HepG2 (cell line): ENCODE results near the gene SLC2A4. TPM values are rescaled to one million over a fixed set of nuclear protein-coding genes. Genes with fewer than 3 reads are reported as not detected.

ENCODE experiments used
- CBX1 ChIP-seq: IDR thresholded peaks from one replicate; pipeline ENCODE4 v1.6.1; 2016; ENCODE audit warnings: antibody characterized with exemption, low read depth
- MBD4 ChIP-seq: IDR thresholded peaks from 2 replicates; pipeline ENCODE4 v1.6.1; 2012; ENCODE audit warnings: low read length, inconsistent platforms, borderline replicate concordance
- ZBTB40 ChIP-seq, 2 experiments: fragments of 450-650 bp in 1 of 2; sonication (generic) in 1 of 2; formaldehyde crosslinking in 1 of 2; IDR thresholded peaks; 2 replicates each; pipeline versions ENCODE4 v1.6.1 to v1.8.0; 2016 to 2022; ENCODE audit warnings: antibody characterized with exemption in 1 of 2, mild to moderate bottlenecking in 1 of 2, missing genetic modification reagents in 1 of 2
- polyA plus RNA-seq, 8 experiments: library from polyadenylated mRNA; depleted of rRNA in 3 of 8; stranded (reverse) in 7 of 8; unstranded in 1 of 8; fragments of >200 nt; fragmentation: Illumina TruSeq in 4 of 8; extraction: Trizol in 4 of 8; gene quantifications; 2 replicates each; pipeline versions ENCODE4 v1.2.1 to v1.2.3, GENCODE V29; 2011 to 2016; ENCODE audit warnings: low read depth in 4 of 8, missing spikeins in 1 of 8, mixed read lengths in 1 of 8; ENCODE audit not compliant: insufficient read depth in 1 of 8
- total RNA-seq, 5 experiments: library from RNA; depleted of rRNA; stranded (reverse); fragments of >200 nt; fragmentation: Illumina TruSeq; extraction: Trizol; gene quantifications; 2 replicates each; pipeline ENCODE4 v1.2.3, GENCODE V29; 2016; ENCODE audit warnings: low read depth in 1 of 5
- TF ChIP-seq, protein P1 (sequence below): sonication (generic); formaldehyde crosslinking; IDR thresholded peaks from 2 replicates; pipeline ENCODE4 v1.4.0; 2020; ENCODE audit warnings: mild to moderate bottlenecking, missing genetic modification reagents

Gene SLC2A4
- total and polyA plus RNA-seq, 2 of the 13 experiments (the other 11 are each of a cell fraction or from before 2014, with no cell fraction given), result 4.9 to 5.8 TPM

DNA sequence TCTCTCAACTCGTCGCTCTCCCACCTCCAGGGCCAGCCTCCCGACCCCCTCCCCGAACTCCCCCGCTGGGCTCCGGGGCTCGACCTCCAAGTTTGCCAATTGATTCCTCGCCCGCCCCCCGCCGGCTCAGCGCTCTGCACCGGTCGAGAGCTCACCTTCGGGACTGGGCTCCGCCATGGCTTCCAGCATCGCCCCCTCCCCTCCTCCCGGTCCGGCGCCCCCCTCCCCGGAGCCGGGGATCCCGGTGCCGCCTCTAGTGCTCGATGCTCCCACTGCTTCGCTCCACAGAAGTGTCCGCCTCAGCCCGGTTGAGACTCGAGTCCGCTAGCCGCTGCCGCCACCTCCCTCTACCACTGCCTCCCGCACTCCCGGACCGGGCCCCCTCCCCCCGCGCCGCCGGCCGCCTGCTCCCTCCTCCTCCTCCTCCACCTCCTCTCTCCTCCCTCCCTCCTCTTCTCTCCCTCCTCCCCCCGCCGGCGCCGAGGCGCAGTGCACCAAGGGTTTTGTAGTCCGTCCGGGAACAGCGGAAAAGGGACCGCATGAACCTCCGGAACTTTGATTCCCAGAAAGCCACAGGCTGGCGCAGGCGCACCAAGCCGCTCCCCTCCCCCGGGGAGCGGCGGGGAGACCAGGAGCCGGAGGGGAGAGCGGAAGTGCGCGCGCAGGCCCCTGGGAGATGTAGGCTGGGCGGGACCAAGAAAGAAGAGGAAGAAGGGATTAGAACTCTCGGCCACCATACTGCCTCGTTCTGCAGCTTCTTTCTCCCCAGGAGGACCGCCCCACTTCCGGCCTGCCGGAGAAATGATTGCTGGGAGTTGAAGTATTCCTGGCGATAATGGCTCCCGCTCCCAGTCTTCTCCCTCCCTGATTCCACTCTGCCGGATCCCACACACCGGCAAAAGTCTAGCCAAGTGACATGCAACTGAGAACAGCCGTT lies 42.2 kb upstream of the SLC2A4 start, which contains the start of gene PHF23 (continued):
- TF ChIP-seq, protein P1, sequence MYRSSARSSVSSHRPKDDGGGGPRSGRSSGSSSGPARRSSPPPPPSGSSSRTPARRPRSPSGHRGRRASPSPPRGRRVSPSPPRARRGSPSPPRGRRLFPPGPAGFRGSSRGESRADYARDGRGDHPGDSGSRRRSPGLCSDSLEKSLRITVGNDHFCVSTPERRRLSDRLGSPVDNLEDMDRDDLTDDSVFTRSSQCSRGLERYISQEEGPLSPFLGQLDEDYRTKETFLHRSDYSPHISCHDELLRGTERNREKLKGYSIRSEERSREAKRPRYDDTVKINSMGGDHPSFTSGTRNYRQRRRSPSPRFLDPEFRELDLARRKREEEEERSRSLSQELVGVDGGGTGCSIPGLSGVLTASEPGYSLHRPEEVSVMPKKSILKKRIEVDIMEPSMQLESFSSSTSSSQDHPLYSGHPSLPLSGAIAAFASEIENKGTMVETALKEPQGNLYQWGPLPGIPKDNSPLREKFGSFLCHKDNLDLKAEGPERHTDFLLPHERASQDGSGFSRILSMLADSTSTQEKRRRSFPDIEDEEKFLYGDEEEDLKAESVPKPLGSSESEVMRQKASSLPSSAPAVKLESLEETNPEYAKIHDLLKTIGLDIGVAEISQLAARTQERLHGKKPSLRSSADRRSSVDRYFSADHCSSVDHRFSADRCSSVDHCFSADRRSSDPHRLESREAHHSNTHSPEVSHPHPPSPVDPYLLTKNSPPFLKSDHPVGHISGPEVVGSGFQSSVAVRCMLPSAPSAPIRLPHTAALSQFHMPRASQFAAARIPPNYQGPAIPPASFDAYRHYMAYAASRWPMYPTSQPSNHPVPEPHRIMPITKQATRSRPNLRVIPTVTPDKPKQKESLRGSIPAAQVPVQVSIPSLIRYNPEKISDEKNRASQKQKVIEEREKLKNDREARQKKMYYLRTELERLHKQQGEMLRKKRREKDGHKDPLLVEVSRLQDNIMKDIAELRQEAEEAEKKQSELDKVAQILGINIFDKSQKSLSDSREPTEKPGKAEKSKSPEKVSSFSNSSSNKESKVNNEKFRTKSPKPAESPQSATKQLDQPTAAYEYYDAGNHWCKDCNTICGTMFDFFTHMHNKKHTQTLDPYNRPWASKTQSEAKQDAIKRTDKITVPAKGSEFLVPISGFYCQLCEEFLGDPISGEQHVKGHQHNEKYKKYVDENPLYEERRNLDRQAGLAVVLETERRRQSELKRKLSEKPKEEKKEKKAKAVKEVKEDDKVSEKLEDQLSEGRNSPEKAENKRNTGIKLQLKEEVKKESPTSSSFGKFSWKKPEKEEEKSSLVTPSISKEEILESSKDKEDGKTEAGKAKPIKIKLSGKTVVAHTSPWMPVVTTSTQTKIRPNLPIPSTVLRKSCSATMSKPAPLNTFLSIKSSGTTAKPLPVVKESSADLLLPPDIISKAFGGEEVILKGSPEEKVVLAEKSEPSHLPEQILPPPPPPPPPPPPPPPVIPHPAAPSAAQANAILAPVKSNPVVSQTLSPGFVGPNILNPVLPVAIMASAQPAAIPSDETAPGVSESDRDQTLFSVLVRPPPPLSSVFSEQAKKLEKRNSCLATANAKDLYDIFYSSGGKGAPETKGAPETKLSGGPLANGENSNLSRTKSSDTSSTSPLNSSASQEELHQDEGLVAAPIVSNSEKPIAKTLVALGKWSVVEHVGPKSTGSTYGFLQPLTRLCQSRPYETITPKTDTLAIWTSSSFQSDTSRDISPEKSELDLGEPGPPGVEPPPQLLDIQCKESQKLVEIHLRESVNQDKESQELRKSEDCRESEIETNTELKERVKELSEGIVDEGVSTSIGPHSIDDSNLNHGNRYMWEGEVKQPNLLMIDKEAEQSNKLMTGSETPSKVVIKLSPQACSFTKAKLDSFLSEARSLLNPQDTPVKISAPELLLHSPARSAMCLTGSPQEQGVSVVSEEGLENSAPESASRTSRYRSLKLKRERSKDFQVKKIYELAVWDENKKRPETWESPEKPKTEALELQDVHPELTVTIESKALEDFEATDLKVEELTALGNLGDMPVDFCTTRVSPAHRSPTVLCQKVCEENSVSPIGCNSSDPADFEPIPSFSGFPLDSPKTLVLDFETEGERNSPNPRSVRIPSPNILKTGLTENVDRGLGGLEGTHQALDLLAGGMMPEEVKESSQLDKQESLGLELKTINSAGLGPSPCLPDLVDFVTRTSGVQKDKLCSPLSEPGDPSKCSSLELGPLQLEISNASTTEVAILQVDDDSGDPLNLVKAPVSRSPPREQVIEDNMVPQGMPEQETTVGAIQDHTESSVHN (CRISPR knock-in tag), result peak; percentile 72; the same call in 1 of the 2 replicates
- peak; percentile 67 for TF ChIP-seq ZBTB40 (IDR thresholded peaks at IDR 0.05)
- no peak for TF ChIP-seq ZBTB40 (CRISPR knock-in tag; IDR thresholded peaks at IDR 0.05)
- TF ChIP-seq MBD4, result no peak
- TF ChIP-seq CBX1, result no peak
